Measurements from ENCODE around the gene TSPEAR. TPM values are rescaled to one million over a fixed set of nuclear protein-coding genes. Genes with fewer than 3 reads are reported as not detected.

The TSPEAR gene
- total RNA-seq, 1 experiment from 2014 or later: not detected

DNA sequence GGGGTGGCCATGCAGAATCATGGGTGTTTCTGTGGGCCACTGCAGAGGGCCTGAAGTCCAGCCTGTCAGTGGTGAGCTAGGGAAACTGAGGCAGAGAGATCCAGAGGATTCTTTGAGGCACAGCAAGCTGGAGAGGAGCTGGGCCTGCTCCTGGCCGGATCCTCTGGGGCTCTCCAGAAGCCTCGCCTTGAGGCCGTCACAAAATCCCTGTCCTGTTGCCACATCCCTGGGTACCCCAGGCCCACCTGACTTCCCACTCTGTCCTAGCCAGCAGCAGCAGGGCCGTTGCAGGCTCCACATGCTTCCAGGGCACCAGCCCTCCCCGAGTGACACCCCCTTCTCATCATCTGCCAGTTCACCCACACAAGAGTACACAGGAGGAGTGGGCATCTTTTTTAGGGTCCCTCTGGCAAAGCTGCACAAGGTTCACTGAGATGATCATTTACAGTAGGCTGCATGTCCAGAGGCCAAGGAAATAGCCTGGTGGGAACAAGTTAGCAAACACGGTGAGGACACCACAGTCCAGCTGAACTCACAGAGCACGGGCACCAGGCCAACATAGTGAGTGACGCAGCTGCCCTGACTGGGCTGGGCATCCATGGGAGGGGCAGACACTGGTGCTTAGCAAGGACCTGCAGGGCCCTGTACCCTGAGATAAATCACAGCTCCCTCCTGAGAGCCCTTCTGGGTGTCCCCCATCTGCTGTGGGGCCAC is 25.1 kb upstream of the TSPEAR start:
- no peaks in the 10 kb centered on the region for H3K36me3 ChIP-seq (ENCODE audit: insufficient read depth, low read length)
- no peaks in the 10 kb centered on the region for H3K27me3 ChIP-seq (ENCODE audit: low read length)
- no peak overlapping the region for H3K4me2 ChIP-seq (ENCODE audit: low read depth, low read length, poor library complexity, severe bottlenecking)
- H3K4me3 ChIP-seq (ENCODE audit: low read length): no peak overlapping the region
- no peaks in the 10 kb centered on the region for H3K9me3 ChIP-seq (ENCODE audit: low read length)
- no peaks in the 10 kb centered on the region for H3K79me2 ChIP-seq (ENCODE audit: low read length)
- H3K4me1 ChIP-seq (ENCODE audit: low read length): no peaks in the 10 kb centered on the region
- DNase-seq: no peak
- no peak overlapping the region for H3K9ac ChIP-seq (ENCODE audit: low read length)
- no peaks in the 10 kb centered on the region for H4K20me1 ChIP-seq (ENCODE audit: insufficient read depth, low read depth, low read length)
- H3K27ac ChIP-seq (ENCODE audit: low read length): no peak overlapping the region
- H2AFZ ChIP-seq (ENCODE audit: low read length): no peak overlapping the region
- H3K9me2 ChIP-seq (replicated peaks; ENCODE audit: insufficient read depth, low read length): no peaks in the 10 kb centered on the region

DNA sequence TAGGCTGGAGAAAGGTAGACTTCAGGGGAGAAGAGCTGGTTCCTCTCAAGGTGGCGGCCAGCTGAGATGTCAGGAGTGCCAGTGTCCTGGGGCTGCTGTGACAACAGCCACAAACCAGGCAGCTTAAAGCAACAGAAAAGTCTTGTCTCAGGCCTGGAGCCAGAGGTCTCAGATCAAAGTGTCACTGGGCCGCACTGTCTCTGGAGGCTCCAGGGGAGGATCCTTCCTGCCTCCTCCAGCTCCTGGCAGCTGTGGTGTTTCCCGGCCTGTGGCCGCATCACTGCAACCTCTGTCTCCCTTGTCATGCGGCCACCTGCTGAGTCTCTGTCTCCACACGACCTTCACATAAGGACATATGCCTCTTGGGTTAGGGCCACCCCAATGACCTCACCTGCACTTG is 24.4 kb upstream of the TSPEAR start:
- Histone ChIP-seq H2AFZ (ENCODE audit: low read length) (no peak overlapping the region), H3K9ac (ENCODE audit: low read length) (no peak overlapping the region), H3K27ac (ENCODE audit: low read length) (no peak overlapping the region), H3K9me3 (ENCODE audit: low read length) (no peaks in the 10 kb centered on the region), H3K4me2 (ENCODE audit: low read depth, low read length, poor library complexity, severe bottlenecking) (no peak overlapping the region), H3K4me1 (ENCODE audit: low read length) (peaks cover 6% of the 10 kb centered on the region), H4K20me1 (ENCODE audit: insufficient read depth, low read depth, low read length) (no peaks in the 10 kb centered on the region), H3K9me2 (replicated peaks; ENCODE audit: insufficient read depth, low read length) (no peaks in the 10 kb centered on the region), H3K36me3 (ENCODE audit: insufficient read depth, low read length) (no peaks in the 10 kb centered on the region), H3K79me2 (ENCODE audit: low read length) (no peaks in the 10 kb centered on the region), H3K4me3 (ENCODE audit: low read length) (no peak overlapping the region), H3K27me3 (ENCODE audit: low read length) (no peaks in the 10 kb centered on the region)
- DNase-seq: no peak

DNA sequence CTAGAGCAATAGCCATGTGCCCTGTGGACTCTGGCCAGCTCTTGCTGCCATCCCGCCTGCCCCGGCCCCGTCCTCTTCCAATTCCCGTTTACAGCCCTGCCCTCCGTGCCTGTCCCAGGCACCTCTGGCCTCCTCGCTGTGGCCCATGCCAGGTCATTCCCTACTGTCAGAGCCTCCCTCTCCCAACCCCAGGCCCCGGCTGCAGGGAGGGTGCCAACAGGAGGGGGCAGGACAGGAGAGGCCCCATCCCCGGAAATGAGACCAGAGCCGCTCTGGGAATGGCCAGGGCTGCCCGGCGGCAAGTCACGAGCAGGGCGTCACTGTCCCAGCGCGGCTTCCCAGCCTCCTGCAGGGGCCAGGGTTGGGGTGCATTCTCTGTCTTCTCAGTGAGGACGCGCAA is 23.5 kb upstream of the TSPEAR start:
- Histone ChIP-seq H3K4me3 (ENCODE audit: low read length) (no peak overlapping the region), H3K9me3 (ENCODE audit: low read length) (no peaks in the 10 kb centered on the region), H3K36me3 (ENCODE audit: insufficient read depth, low read length) (no peaks in the 10 kb centered on the region), H3K9ac (ENCODE audit: low read length) (no peak overlapping the region), H3K4me1 (ENCODE audit: low read length) (peaks cover 7% of the 10 kb centered on the region), H3K27ac (ENCODE audit: low read length) (no peak overlapping the region), H3K79me2 (ENCODE audit: low read length) (no peaks in the 10 kb centered on the region), H3K27me3 (ENCODE audit: low read length) (no peaks in the 10 kb centered on the region), H3K4me2 (ENCODE audit: low read depth, low read length, poor library complexity, severe bottlenecking) (no peak overlapping the region), H3K9me2 (replicated peaks; ENCODE audit: insufficient read depth, low read length) (no peaks in the 10 kb centered on the region), H4K20me1 (ENCODE audit: insufficient read depth, low read depth, low read length) (no peaks in the 10 kb centered on the region), H2AFZ (ENCODE audit: low read length) (no peak overlapping the region)
- DNase-seq: no peak

DNA sequence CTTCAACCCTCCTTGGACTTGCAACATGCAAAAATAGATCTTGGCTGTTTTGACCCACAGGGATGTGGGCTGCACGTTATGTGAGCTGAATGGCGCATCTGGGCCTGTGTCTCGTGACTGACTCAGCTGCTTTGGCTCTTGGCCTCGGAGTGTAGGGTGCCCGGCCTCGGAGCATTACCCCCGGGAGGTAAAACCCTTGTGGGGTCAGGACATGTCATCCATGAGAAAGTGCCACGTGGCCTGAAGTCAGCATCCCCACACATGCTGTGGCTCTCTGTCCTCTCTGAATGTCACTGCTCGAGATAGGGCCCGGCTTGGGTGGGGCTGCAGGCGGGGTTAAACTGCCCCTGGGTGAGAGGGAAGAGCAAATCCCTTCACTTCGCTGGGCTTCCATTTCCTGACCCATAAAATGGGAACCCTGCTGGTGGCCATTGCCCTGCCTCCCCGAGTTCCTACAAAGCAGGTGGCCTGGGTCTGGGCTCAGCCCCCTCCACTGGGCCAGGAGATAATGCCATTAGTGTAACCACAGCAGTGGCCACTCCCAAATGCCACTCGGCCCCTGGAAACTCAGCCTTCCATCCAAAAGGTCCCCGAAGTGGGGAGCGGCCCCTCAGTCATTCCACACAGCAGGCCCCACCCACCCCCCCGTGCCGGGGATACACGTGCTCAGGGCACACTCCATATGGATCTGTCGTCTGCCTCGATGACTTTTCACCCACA is 22.8 kb upstream of the TSPEAR start:
- Histone ChIP-seq H3K4me1 (ENCODE audit: low read length) (peaks cover 7% of the 10 kb centered on the region), H3K9me3 (ENCODE audit: low read length) (no peaks in the 10 kb centered on the region), H3K9me2 (replicated peaks; ENCODE audit: insufficient read depth, low read length) (no peaks in the 10 kb centered on the region), H3K9ac (ENCODE audit: low read length) (no peak overlapping the region), H3K4me2 (ENCODE audit: low read depth, low read length, poor library complexity, severe bottlenecking) (no peak overlapping the region), H4K20me1 (ENCODE audit: insufficient read depth, low read depth, low read length) (no peaks in the 10 kb centered on the region), H3K4me3 (ENCODE audit: low read length) (no peak overlapping the region), H3K36me3 (ENCODE audit: insufficient read depth, low read length) (no peaks in the 10 kb centered on the region), H3K27ac (ENCODE audit: low read length) (no peak overlapping the region), H2AFZ (ENCODE audit: low read length) (no peak overlapping the region), H3K27me3 (ENCODE audit: low read length) (no peaks in the 10 kb centered on the region), H3K79me2 (ENCODE audit: low read length) (no peaks in the 10 kb centered on the region)
- no peak for DNase-seq

DNA sequence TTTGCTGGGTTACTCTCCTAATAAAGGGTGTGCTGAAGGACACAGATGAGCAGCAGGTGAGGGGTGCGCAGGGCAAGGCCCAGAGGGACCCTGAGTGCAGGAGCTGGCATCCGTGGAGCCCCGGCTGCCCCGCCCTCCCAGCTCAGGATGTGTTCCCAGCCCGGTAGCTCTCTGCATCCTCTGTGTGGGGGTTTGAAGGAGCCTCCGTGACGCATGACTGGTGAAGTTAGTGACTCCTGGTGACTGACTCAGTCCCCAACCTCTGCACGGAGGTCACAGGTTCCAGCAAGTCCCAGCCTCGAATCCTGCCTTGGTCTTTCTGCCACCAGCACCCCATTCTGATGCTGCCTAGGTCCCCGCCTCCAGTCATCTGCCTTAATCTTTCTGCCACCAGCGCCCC is 21.6 kb upstream of the TSPEAR start:
- Histone ChIP-seq H3K79me2 (ENCODE audit: low read length) (no peaks in the 10 kb centered on the region), H3K4me1 (ENCODE audit: low read length) (peaks cover 7% of the 10 kb centered on the region), H2AFZ (ENCODE audit: low read length) (no peak overlapping the region), H3K27ac (ENCODE audit: low read length) (no peak overlapping the region), H3K9me2 (replicated peaks; ENCODE audit: insufficient read depth, low read length) (no peaks in the 10 kb centered on the region), H3K9ac (ENCODE audit: low read length) (no peak overlapping the region), H3K27me3 (ENCODE audit: low read length) (no peaks in the 10 kb centered on the region), H3K4me2 (ENCODE audit: low read depth, low read length, poor library complexity, severe bottlenecking) (no peak overlapping the region), H3K36me3 (ENCODE audit: insufficient read depth, low read length) (no peaks in the 10 kb centered on the region), H3K4me3 (ENCODE audit: low read length) (no peak overlapping the region), H4K20me1 (ENCODE audit: insufficient read depth, low read depth, low read length) (no peaks in the 10 kb centered on the region), H3K9me3 (ENCODE audit: low read length) (no peaks in the 10 kb centered on the region)
- DNase-seq: no peak

DNA sequence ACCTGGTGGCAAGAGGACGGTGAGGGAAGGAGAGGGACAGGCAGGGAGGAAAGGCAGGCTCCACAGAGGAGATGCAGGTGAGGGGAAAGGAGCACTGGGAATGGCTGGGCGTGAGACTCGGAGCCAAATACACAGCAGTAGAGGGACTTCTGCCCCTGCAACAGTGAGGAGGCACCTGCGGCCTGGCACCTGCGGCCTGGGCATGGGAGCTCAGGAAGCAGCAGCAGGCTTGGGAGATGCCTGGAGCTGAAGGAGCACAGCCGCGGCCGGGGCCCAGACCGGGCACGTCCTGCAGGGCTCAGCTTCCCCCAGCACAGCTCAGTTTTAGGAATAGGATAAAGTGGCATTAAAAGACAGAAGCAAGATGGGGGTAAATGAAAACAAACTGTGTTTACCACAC is 20.9 kb upstream of the TSPEAR start:
- no peaks in the 10 kb centered on the region for H3K9me2 ChIP-seq (replicated peaks; ENCODE audit: insufficient read depth, low read length)
- no peak overlapping the region for H3K4me3 ChIP-seq (ENCODE audit: low read length)
- H3K4me2 ChIP-seq (ENCODE audit: low read depth, low read length, poor library complexity, severe bottlenecking): no peak overlapping the region
- no peaks in the 10 kb centered on the region for H3K36me3 ChIP-seq (ENCODE audit: insufficient read depth, low read length)
- no peaks in the 10 kb centered on the region for H3K79me2 ChIP-seq (ENCODE audit: low read length)
- H4K20me1 ChIP-seq (ENCODE audit: insufficient read depth, low read depth, low read length): no peaks in the 10 kb centered on the region
- H3K9me3 ChIP-seq (ENCODE audit: low read length): no peaks in the 10 kb centered on the region
- no peak overlapping the region for H2AFZ ChIP-seq (ENCODE audit: low read length)
- peaks cover 7% of the 10 kb centered on the region for H3K4me1 ChIP-seq (ENCODE audit: low read length)
- H3K27me3 ChIP-seq (ENCODE audit: low read length): no peaks in the 10 kb centered on the region
- no peak overlapping the region for H3K9ac ChIP-seq (ENCODE audit: low read length)
- DNase-seq: no peak
- no peak overlapping the region for H3K27ac ChIP-seq (ENCODE audit: low read length)

DNA sequence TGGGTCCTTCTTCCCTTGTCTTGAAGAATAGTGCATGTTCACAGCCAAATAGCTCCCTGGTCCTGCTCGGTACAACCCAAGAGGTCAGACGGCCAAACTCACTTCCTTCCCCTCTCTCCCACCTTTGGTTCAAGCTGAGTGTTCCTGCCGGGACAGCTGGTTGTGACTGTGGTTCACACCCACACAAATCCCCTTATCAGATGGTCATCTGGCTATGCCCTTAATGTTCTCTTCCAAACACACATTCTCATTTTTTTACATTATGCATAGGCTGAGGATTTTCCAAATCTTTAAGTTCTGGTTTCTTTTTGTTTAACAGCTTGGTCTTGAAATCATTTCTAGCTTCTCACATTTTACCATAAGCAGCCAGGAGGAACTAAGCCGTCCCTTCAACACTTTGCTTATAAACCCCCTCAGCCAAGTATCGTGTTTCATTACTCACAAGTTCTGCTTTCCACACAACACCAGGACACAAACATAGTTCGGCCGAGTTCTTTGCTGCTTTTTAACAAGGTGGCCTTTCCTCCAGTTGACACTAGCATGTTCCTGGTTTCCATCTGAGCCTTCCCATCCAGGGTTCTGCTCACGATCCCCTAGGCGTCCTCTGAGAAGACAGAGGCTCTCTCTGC is 19.7 kb upstream of the TSPEAR start:
- no peak overlapping the region for H3K4me2 ChIP-seq (ENCODE audit: low read depth, low read length, poor library complexity, severe bottlenecking)
- no peak overlapping the region for H2AFZ ChIP-seq (ENCODE audit: low read length)
- H4K20me1 ChIP-seq (ENCODE audit: insufficient read depth, low read depth, low read length): no peaks in the 10 kb centered on the region
- H3K27me3 ChIP-seq (ENCODE audit: low read length): no peaks in the 10 kb centered on the region
- peak; percentile 45 for DNase-seq
- H3K9ac ChIP-seq (ENCODE audit: low read length): no peak overlapping the region
- H3K4me3 ChIP-seq (ENCODE audit: low read length): no peak overlapping the region
- H3K4me1 ChIP-seq (ENCODE audit: low read length): peaks cover 7% of the 10 kb centered on the region
- H3K79me2 ChIP-seq (ENCODE audit: low read length): no peaks in the 10 kb centered on the region
- H3K36me3 ChIP-seq (ENCODE audit: insufficient read depth, low read length): no peaks in the 10 kb centered on the region
- no peak overlapping the region for H3K27ac ChIP-seq (ENCODE audit: low read length)
- H3K9me3 ChIP-seq (ENCODE audit: low read length): no peaks in the 10 kb centered on the region
- H3K9me2 ChIP-seq (replicated peaks; ENCODE audit: insufficient read depth, low read length): no peaks in the 10 kb centered on the region

DNA sequence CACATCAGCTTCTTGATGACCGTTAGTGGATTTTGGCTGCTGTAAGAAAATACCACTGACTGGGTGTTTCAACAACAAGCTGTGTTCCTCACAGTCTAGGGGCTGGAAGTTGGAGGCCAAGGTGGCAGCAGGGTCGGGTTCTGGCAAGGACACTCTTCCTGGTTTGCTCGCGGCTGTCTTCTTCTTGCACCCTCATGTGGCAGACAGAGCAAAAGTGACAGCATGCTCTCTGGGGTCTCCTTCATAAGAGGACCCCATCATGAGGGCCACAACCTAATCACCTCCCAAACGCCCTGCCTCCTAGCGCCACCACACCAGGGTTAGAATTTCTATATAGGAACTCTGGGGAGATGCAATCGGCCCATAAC is 18.6 kb upstream of the TSPEAR start:
- no peak for DNase-seq
- H2AFZ ChIP-seq (ENCODE audit: low read length): no peak overlapping the region
- no peaks in the 10 kb centered on the region for H3K27me3 ChIP-seq (ENCODE audit: low read length)
- H3K79me2 ChIP-seq (ENCODE audit: low read length): no peaks in the 10 kb centered on the region
- H3K4me2 ChIP-seq (ENCODE audit: low read depth, low read length, poor library complexity, severe bottlenecking): no peak overlapping the region
- no peaks in the 10 kb centered on the region for H3K36me3 ChIP-seq (ENCODE audit: insufficient read depth, low read length)
- no peaks in the 10 kb centered on the region for H4K20me1 ChIP-seq (ENCODE audit: insufficient read depth, low read depth, low read length)
- H3K4me3 ChIP-seq (ENCODE audit: low read length): no peak overlapping the region
- peaks cover 7% of the 10 kb centered on the region for H3K4me1 ChIP-seq (ENCODE audit: low read length)
- no peak overlapping the region for H3K27ac ChIP-seq (ENCODE audit: low read length)
- H3K9me3 ChIP-seq (ENCODE audit: low read length): no peaks in the 10 kb centered on the region
- no peak overlapping the region for H3K9ac ChIP-seq (ENCODE audit: low read length)
- H3K9me2 ChIP-seq (replicated peaks; ENCODE audit: insufficient read depth, low read length): no peaks in the 10 kb centered on the region
